ENCODE measurements around the gene ZNF14. TPM values are rescaled to one million over a fixed set of nuclear protein-coding genes. Genes with fewer than 3 reads are reported as not detected.
A peak's percentile ranks its signal among the peaks of the same experiment; 100 is the strongest.

ZNF14 gene
- total RNA-seq, 1 donor from 2014 or later = 6.4 TPM

GRCh38 chr19:19662871-19663255 is 70.0 kb downstream of the ZNF14 start:
- intact Hi-C loops (cut with DNase I) = no loop called here
- no peak for TF ChIP-seq CTCF (IDR thresholded peaks at IDR 0.05)
- Histone ChIP-seq H3K27ac (peak overlapping the region; percentile 89), H3K27me3 (no peaks in the 10 kb centered on the region), H3K9me3 (no peaks in the 10 kb centered on the region), H3K4me1 (peaks cover 22% of the 10 kb centered on the region), H3K36me3 (peaks cover 22% of the 10 kb centered on the region), H3K4me3 (peak overlapping the region; percentile 97)
- ATAC-seq = no peak
- no peak for DNase-seq

- peaks cover 27% of the 10 kb centered on the region for H3K36me3 ChIP-seq
- no peak for TF ChIP-seq CTCF (IDR thresholded peaks at IDR 0.05)
- no peaks in the 10 kb centered on the region for H3K9me3 ChIP-seq
- intact Hi-C loops (cut with DNase I) = no loop called here
- H3K4me1 ChIP-seq = peaks cover 22% of the 10 kb centered on the region
- H3K4me3 ChIP-seq = peak overlapping the region; percentile 97
- H3K27me3 ChIP-seq = no peaks in the 10 kb centered on the region
- peak overlapping the region; percentile 89 for H3K27ac ChIP-seq
- ATAC-seq = no peak
- no peak for DNase-seq
These were observed 70.6 kb downstream of the ZNF14 start for GRCh38 chr19:19662344-19662743.

GRCh38 chr19:19661675-19662251 is 71.1 kb downstream of the ZNF14 start:
- Histone ChIP-seq H3K9me3 (no peaks in the 10 kb centered on the region), H3K27me3 (no peaks in the 10 kb centered on the region), H3K27ac (no peak overlapping the region), H3K36me3 (peaks cover 33% of the 10 kb centered on the region), H3K4me1 (peaks cover 22% of the 10 kb centered on the region), H3K4me3 (peak overlapping the region; percentile 8)
- peak; percentile 6 for ATAC-seq
- no peak for DNase-seq
- TF ChIP-seq CTCF (IDR thresholded peaks at IDR 0.05) = no peak
- intact Hi-C loops (cut with DNase I) = no loop called here

GRCh38 chr19:19661141-19661674 is 71.7 kb downstream of the ZNF14 start:
- no peak for TF ChIP-seq CTCF (IDR thresholded peaks at IDR 0.05)
- intact Hi-C loops (cut with DNase I) = no loop called here
- DNase-seq (no peak), ATAC-seq (no peak)
- Histone ChIP-seq H3K27me3 (no peaks in the 10 kb centered on the region), H3K4me1 (peaks cover 22% of the 10 kb centered on the region), H3K9me3 (no peaks in the 10 kb centered on the region), H3K27ac (no peak overlapping the region), H3K36me3 (peaks cover 38% of the 10 kb centered on the region), H3K4me3 (no peak overlapping the region)

Other genes starting within 250 kb of the ZNF14 start
- gene TSSK6, start 217.6 kb downstream of the ZNF14 start, total RNA-seq = 1.8 TPM
- gene NDUFA13, start 216.9 kb downstream of the ZNF14 start, total RNA-seq = 207 TPM
- 6.4 TPM for gene YJEFN3, start 204.2 kb downstream of the ZNF14 start, total RNA-seq
- 0.41 TPM for gene CILP2, start 194.8 kb downstream of the ZNF14 start, total RNA-seq
- 3.4 TPM for gene PBX4, start 114.4 kb downstream of the ZNF14 start, total RNA-seq
- 23.5 TPM for gene LPAR2, start 104.9 kb downstream of the ZNF14 start, total RNA-seq
- gene GMIP, start 89.5 kb downstream of the ZNF14 start, total RNA-seq = 37.3 TPM
- 55.5 TPM for gene ATP13A1, start 69.4 kb downstream of the ZNF14 start, total RNA-seq
- 11.1 TPM for gene ZNF101, start 64.3 kb downstream of the ZNF14 start, total RNA-seq
- 22.1 TPM for gene ZNF506, start 88.6 kb upstream of the ZNF14 start, total RNA-seq
- 8.1 TPM for gene ZNF253, start 132.8 kb upstream of the ZNF14 start, total RNA-seq
- gene ZNF93, start 167.8 kb upstream of the ZNF14 start, total RNA-seq = 1.9 TPM